Activated T-cell treated with anti-CD3 and anti-CD28 coated beads, Interleukin-2, amount 50 U/mL, for 72 hours (primary cell): ENCODE results near the gene MYO5A. TPM values are rescaled to one million over a fixed set of nuclear protein-coding genes. Genes with fewer than 3 reads are reported as not detected.
A peak's percentile ranks its signal among the peaks of the same experiment; 100 is the strongest.

ENCODE experiments used
- ATAC-seq, 2 donors: fragments of 150-1000 bp; cut with Tn5 transposase; replicated peaks in 1 of 2; 2 replicates each; pipeline ENCODE4 v1.10.0; 2021; ENCODE audit warnings: moderate library complexity in 2 of 2, mild to moderate bottlenecking in 1 of 2
- DNase-seq, 2 donors: peaks; one replicate each; pipeline ENCODE4 v3.0.0; 2021 to 2022; ENCODE audit warnings: mixed read lengths in 1 of 2
- H3K27ac Mint-ChIP-seq: one replicate; pipeline ENCODE4 v1.8.0; 2022; ENCODE audit warnings: mild to moderate bottlenecking, moderate library complexity, mixed read lengths
- H3K27me3 Mint-ChIP-seq: one replicate; pipeline ENCODE4 v1.8.0; 2022; ENCODE audit warnings: low read depth, mixed read lengths
- H3K36me3 Mint-ChIP-seq, 2 donors: one replicate each; pipeline ENCODE4 v1.8.0; 2022; ENCODE audit warnings: mixed read lengths in 2 of 2, mild to moderate bottlenecking in 1 of 2; ENCODE audit not compliant: insufficient read depth in 2 of 2
- H3K4me1 Mint-ChIP-seq: one replicate; pipeline ENCODE4 v1.8.0; 2022; ENCODE audit warnings: low read depth, mixed read lengths
- H3K4me3 Mint-ChIP-seq, 2 donors: one replicate each; pipeline ENCODE4 v1.8.0; 2022; ENCODE audit warnings: mild to moderate bottlenecking in 2 of 2, mixed read lengths in 2 of 2, moderate library complexity in 2 of 2
- H3K9me3 Mint-ChIP-seq, 2 donors: one replicate each; pipeline ENCODE4 v1.8.0; 2022; ENCODE audit warnings: mixed read lengths in 2 of 2
- total RNA-seq, 2 donors: library from RNA; stranded (reverse); gene quantifications; one replicate each; pipeline ENCODE4 v1.2.3, GENCODE V29; 2022

The MYO5A gene
- total RNA-seq, 2 donors from 2014 or later: 29.6 to 37.2 TPM

- Mint-ChIP-seq H3K27ac (peak overlapping the region; percentile 88), H3K4me1 (peaks cover 20% of the 10 kb centered on the region), H3K27me3 (no peaks in the 10 kb centered on the region), H3K4me3 (peak overlapping the region; percentile 1 to 17), H3K36me3 (peaks cover 13 to 14% of the 10 kb centered on the region in 2 donors), H3K9me3 (no peaks in the 10 kb centered on the region)
- DNase-seq (peak; percentile 22 to 49), ATAC-seq (peak; percentile 83 to 90)
Observed at GRCh38 chr15:52378746-52379394, 149.8 kb downstream of the MYO5A start.

GRCh38 chr15:52370010-52370409, 158.7 kb downstream of the MYO5A start:
- no peak for DNase-seq
- H3K4me3 Mint-ChIP-seq: no peak overlapping the region
- H3K36me3 Mint-ChIP-seq: peaks cover 0 to 4% of the 10 kb centered on the region in 2 donors
- ATAC-seq: no peak
- H3K27me3 Mint-ChIP-seq: no peaks in the 10 kb centered on the region
- no peak overlapping the region for H3K27ac Mint-ChIP-seq
- H3K9me3 Mint-ChIP-seq: no peaks in the 10 kb centered on the region
- H3K4me1 Mint-ChIP-seq: peaks cover 6% of the 10 kb centered on the region

GRCh38 chr15:52369455-52369854, 159.2 kb downstream of the MYO5A start:
- no peaks in the 10 kb centered on the region for H3K9me3 Mint-ChIP-seq
- DNase-seq: no peak
- no peak overlapping the region for H3K4me3 Mint-ChIP-seq
- H3K27ac Mint-ChIP-seq: no peak overlapping the region
- H3K27me3 Mint-ChIP-seq: no peaks in the 10 kb centered on the region
- H3K4me1 Mint-ChIP-seq: peaks cover 6% of the 10 kb centered on the region
- ATAC-seq: no peak
- peaks cover 0 to 2% of the 10 kb centered on the region in 2 donors for H3K36me3 Mint-ChIP-seq

GRCh38 chr15:52369030-52369429, 159.7 kb downstream of the MYO5A start:
- Mint-ChIP-seq H3K27ac (no peak overlapping the region), H3K27me3 (no peaks in the 10 kb centered on the region), H3K9me3 (no peaks in the 10 kb centered on the region)

GRCh38 chr15:52368402-52368801, 160.3 kb downstream of the MYO5A start:
- Mint-ChIP-seq H3K27me3 (no peaks in the 10 kb centered on the region), H3K4me1 (peaks cover 6% of the 10 kb centered on the region), H3K27ac (no peak overlapping the region), H3K9me3 (no peaks in the 10 kb centered on the region), H3K36me3 (peaks cover 0 to 2% of the 10 kb centered on the region in 2 donors), H3K4me3 (no peak overlapping the region)
- no peak for ATAC-seq
- no peak for DNase-seq

More at GRCh38 chr15:52369030-52369429, 159.7 kb downstream of the MYO5A start:
- DNase-seq: no peak
- Mint-ChIP-seq H3K36me3 (peaks cover 0 to 2% of the 10 kb centered on the region in 2 donors), H3K4me3 (no peak overlapping the region), H3K4me1 (peaks cover 6% of the 10 kb centered on the region)
- ATAC-seq: no peak

GRCh38 chr15:52362497-52362896, 166.2 kb downstream of the MYO5A start:
- no peaks in the 10 kb centered on the region for H3K27me3 Mint-ChIP-seq
- no peak overlapping the region for H3K4me3 Mint-ChIP-seq
- H3K9me3 Mint-ChIP-seq: no peaks in the 10 kb centered on the region
- H3K36me3 Mint-ChIP-seq: no peaks in the 10 kb centered on the region
- no peaks in the 10 kb centered on the region for H3K4me1 Mint-ChIP-seq
- H3K27ac Mint-ChIP-seq: peak overlapping the region; percentile 0
- DNase-seq (no peak), ATAC-seq (no peak)

- H3K36me3 Mint-ChIP-seq: no peaks in the 10 kb centered on the region
- no peak overlapping the region for H3K27ac Mint-ChIP-seq
- no peak overlapping the region for H3K4me3 Mint-ChIP-seq
- no peaks in the 10 kb centered on the region for H3K27me3 Mint-ChIP-seq
- DNase-seq (no peak), ATAC-seq (no peak)
- H3K4me1 Mint-ChIP-seq: no peaks in the 10 kb centered on the region
- no peaks in the 10 kb centered on the region for H3K9me3 Mint-ChIP-seq
Observed at GRCh38 chr15:52361975-52362494, 166.6 kb downstream of the MYO5A start.

GRCh38 chr15:52361494-52361893, 167.2 kb downstream of the MYO5A start:
- Mint-ChIP-seq H3K9me3 (no peaks in the 10 kb centered on the region), H3K4me1 (no peaks in the 10 kb centered on the region), H3K36me3 (no peaks in the 10 kb centered on the region), H3K27ac (no peak overlapping the region), H3K4me3 (no peak overlapping the region), H3K27me3 (no peaks in the 10 kb centered on the region)
- ATAC-seq: no peak
- no peak for DNase-seq

GRCh38 chr15:52360229-52361203, 168.2 kb downstream of the MYO5A start:
- H3K4me3 Mint-ChIP-seq: no peak overlapping the region
- no peaks in the 10 kb centered on the region for H3K36me3 Mint-ChIP-seq
- no peak overlapping the region for H3K27ac Mint-ChIP-seq
- H3K9me3 Mint-ChIP-seq: no peaks in the 10 kb centered on the region
- H3K27me3 Mint-ChIP-seq: no peaks in the 10 kb centered on the region
- DNase-seq (no peak), ATAC-seq (no peak)
- H3K4me1 Mint-ChIP-seq: no peaks in the 10 kb centered on the region

GRCh38 chr15:52359722-52360121, 169.0 kb downstream of the MYO5A start:
- Mint-ChIP-seq H3K4me3 (no peak overlapping the region), H3K27me3 (no peaks in the 10 kb centered on the region), H3K27ac (no peak overlapping the region)

GRCh38 chr15:52357949-52358348, 170.7 kb downstream of the MYO5A start:
- Mint-ChIP-seq H3K4me3 (no peak overlapping the region), H3K36me3 (no peaks in the 10 kb centered on the region), H3K4me1 (no peaks in the 10 kb centered on the region)

More at GRCh38 chr15:52359722-52360121, 169.0 kb downstream of the MYO5A start:
- ATAC-seq: no peak
- Mint-ChIP-seq H3K36me3 (no peaks in the 10 kb centered on the region), H3K9me3 (no peaks in the 10 kb centered on the region), H3K4me1 (no peaks in the 10 kb centered on the region)
- no peak for DNase-seq

GRCh38 chr15:52352086-52352485, 176.6 kb downstream of the MYO5A start:
- no peaks in the 10 kb centered on the region for H3K9me3 Mint-ChIP-seq
- H3K36me3 Mint-ChIP-seq: peaks cover 0 to 4% of the 10 kb centered on the region in 2 donors
- no peaks in the 10 kb centered on the region for H3K4me1 Mint-ChIP-seq
- H3K27me3 Mint-ChIP-seq: no peaks in the 10 kb centered on the region
- DNase-seq (no peak), ATAC-seq (no peak)
- no peak overlapping the region for H3K4me3 Mint-ChIP-seq
- H3K27ac Mint-ChIP-seq: no peak overlapping the region

More at GRCh38 chr15:52357949-52358348, 170.7 kb downstream of the MYO5A start:
- Mint-ChIP-seq H3K27ac (no peak overlapping the region), H3K27me3 (no peaks in the 10 kb centered on the region), H3K9me3 (no peaks in the 10 kb centered on the region)
- no peak for DNase-seq
- ATAC-seq: no peak
